HG03103 (cell line): ENCODE data around the gene ICE1.
"Not testable (repeated sequence)": the region's sequence is repeated elsewhere in the genome, so short reads cannot be mapped to it uniquely, and the experiment has no call there.

Source experiments
- ATAC-seq: cut with Tn5 transposase; IDR thresholded peaks from one replicate; pipeline ENCODE4 v1.9.1; 2021; ENCODE audit warnings: low read depth; ENCODE audit not compliant: unreplicated experiment

Gene ICE1, protein sequence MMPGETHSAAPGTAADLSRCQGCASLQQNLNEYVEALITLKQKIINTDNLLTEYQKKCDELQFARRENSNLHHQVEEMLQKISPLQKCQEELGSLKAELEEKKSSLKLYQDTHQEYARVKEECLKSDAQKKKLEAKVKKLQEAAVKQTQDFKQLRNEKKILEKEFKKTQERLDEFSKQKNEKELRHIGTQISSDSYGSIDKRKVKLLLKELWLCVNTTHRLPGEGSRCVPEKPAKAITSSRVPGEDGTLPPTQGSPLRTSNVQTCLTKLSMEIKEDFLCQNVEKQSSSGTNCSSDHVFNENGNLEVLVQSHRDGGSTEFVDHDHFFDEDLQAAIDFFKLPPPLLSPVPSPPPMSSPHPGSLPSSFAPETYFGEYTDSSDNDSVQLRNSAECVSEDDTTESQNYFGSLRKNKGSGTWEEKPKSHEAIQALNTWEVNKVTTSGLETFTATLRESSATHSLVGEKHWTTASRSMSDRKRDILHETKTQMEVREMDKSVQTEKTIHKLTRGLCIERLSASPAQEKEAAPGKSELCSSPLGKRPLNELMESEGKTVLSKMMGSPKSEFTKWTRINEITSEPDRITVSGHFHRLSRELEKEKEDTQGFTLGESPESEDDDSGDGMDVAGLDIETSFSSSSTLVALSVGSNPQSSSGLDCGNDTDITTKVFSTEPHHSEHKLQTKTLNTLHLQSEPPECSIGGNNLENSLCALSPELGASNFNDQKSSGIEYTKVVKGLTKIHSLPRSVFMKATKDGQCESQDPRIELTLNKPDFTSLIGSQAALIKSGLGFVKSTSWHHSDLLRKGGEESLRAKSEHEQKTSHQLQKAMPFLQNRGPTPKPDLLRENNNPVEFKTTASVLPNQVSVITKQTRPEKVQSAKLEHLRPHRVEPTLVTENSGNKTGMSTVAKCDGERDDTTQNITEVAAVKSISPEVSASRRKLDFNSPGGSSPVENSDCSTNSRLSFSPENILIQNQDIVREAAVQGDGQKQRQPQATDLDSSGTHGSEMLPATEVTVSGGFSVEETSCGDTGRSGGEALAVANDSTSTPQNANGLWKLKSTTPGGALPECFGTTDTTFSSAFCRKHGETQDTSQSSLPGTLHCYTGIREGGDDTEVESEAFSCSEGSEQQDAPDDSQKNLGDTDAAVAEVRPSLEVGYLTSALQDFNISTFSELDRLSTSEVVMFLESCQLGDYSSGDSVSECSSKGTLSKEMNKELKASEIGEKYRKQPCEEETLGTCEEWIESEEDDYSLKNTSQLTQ (N-terminal part only)

DNA sequence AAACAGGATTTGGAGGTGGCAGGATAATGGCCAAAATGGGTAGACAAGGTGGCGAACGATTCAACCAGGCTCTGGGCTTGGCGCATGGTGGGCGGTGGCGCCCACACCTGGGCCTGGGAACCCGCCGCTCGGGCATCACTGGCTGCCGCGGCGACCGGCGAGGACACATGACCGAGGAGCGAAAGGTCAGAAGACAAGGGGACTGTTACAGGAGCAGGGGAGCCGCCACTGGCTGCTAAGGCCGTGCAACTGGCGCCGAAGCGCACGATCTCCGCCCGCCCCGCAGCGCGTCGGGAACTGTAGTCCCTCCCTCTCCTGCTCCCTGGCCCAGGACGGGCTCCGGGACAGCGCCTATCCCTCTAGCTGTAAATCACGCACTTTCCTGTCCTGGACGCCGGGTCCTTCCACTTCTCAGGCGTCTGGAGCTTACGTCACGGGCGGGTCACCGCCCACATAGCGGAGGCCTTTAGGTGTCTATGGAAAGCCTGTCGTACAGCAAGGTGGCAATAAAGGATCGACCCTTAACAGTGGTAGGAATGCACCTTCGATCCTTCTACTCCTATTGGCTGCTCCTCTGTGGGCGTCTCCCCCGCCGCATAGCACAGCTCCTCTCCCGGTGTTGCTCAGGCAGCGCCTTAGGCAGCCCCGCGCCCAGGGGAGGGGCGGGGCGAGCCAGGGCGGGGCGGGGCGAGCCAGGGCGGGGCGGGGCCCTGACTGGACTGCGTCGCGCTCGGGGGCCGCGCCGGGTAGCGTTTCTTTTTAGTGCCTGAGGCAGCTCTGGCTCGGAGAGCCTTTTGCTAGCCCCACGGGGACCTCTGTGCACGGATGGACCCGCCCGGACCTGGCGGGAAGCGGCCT, at the start of gene ICE1:
Gene ICE1, plus strand, starts transcription at position 717 of the 858 bp plus-strand sequence. CDS start 239 bp downstream, outside the sequence.
- peak; percentile 70 for ATAC-seq

DNA sequence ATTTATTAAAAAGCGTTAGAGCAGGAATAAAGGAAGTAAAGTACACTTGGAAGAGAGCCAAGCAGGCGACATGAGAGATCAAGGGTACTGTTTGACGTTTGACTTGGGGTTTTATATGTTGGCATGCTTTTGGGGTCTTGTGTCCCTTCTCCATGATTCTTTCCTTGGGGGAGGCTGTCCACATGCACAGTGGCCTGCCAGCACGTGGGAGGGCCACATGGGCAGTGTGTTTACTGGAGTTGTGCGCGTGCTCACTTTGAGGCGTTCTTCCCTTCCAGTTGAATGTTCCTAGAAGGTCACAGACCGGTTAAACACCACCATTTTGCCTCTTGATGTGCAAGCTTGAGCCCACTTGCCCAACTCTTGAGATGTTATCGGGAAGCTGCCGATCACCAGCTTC, 49.5 kb upstream of the ICE1 start:
- ATAC-seq, result no peak

DNA sequence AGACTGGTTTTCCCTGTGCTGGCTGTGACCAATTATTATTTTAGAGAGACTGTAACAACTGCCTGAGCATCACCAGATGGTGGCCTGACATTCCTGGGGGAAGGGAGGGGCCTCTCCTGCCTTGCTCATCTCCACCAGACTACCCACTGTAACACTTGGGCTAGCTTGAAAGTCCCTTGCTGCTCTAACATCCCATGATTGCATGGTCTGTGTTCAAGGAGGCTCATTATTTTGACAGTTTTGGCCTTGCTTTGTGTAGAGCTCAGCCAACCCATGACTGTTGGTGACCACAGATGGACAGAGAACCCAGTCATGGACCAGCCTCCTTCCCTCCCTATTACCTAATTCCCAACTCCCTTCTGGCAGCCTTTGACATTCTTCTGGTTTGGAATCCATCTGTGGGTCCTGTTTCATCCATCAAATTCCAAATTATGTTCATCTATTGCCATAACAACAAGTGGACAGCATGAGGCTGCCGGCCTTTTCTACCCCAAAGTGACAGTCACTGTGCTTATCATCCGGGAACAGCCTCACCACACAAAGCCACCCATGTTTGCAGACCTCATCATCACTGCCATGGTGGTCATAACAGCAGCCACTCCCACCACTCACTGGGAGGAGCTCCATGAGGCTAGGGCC, 49.0 kb upstream of the ICE1 start:
- no peak for ATAC-seq

DNA sequence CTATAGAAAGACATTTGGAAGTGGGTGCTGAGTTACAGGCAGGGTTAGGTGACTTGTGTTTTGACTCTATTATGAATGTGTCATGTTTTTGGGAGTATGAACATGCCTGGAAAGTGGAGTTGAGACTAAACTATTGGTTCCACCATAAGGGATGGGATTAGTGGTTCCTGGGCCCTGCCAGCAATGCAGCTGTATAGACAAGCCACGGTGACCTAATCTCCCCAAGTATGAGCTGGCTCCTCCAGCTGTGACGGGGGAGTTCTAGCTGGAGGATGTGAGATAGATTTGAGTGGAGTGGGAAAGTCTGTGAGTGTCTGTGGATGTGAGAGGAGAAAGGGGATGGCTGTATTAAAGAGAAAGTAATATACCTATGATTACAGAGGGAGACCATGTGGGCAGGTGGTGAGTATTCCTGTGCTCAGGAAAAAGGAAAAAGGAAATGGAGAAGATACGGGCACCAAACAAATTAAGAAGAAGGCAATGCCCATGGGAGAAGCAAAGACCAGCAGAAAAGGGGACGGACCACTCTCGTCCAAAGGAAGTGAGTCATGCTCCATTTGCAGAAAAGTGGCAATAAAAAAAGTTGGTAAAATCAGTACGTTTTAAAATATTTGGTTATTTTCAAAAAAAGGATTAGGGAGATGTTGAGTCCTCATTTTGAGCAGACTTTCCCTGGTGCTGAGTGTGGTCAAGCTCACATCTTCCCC, 48.3 kb upstream of the ICE1 start:
- no peak for ATAC-seq

DNA sequence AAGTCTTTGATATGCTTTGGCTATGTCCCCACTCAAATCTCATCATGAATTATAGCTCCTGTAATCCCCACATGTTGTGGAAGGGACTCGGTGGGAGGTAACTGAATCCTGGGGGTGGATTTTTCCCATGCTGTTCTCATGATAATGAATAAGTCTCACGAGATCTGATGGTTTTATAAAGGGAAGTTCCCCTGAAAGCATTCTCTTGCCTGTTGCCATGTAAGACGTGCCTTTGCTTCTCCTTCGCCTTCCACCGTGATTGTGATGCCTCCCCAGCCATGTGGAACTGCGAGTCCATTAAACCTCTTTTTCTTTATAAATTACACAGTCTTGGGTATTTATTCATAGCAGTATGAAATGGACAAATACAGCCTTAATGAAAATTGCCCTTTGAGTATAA, 44.7 kb upstream of the ICE1 start:
- ATAC-seq, result no peak

DNA sequence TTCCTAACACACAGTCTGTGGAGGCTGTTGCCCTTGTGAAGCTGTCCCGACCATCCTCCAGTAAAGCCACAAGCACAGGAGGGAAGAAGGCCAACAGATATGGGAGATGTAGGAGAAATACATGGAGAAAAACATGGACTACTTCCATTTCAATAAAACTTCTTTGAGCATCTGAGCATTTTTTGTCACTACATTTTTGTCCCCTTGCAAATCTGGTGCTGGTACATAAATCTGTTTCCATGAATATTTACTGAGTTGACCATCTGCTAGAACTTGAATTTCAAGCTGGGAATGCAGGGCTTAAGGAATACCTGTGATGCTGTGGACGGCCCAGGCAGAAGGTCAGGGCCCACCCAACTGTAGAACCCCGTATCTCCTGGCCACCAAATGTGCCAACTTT, 43.9 kb upstream of the ICE1 start:
- no peak for ATAC-seq

DNA sequence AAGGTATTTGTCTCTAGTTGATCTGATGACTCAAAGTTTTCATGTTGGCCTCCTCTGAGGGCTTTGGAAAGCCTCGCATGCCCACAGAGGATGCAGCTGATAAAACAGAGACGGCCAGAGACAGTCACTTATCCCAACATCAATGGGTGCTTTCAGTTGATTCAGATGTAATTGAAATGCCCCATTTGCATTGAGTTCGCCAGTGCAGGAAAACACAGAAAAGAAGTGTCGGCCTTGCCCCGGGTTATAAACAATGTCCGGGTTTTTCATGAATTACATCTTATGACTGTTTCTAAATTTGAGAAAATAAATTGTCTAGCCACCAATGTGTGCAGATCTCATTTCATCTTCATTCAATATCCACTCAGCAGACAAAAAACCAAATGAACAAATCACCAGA, 42.2 kb upstream of the ICE1 start:
- ATAC-seq, result no peak

DNA sequence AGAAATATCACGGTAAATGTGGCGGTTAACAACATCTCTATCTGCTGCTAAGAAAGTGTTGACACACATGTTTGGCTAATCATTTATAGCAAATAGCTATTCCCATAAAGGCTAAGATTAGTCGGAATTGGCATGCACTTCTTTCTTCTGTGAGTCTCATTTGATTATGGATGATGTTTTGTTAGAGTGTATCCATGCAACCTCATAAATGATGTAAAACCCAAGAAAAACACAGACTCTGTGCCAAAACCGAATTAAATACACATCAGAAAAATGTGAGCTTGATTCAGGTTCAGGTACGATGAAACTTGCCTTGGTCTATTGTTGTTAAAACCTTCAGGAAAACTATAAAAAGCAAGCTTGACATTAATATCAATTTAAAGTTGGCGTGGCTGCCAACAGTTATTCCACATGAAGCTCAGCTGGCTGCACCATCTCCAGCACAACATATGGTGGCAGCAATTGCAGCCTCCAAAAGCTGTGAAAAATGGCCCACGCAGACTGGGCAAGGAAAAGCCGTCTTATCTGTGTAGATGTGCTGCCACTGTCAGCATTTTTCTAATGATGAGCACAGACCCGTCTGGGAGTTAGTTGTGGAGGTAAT, 41.1 kb upstream of the ICE1 start:
- ATAC-seq, result no peak

DNA sequence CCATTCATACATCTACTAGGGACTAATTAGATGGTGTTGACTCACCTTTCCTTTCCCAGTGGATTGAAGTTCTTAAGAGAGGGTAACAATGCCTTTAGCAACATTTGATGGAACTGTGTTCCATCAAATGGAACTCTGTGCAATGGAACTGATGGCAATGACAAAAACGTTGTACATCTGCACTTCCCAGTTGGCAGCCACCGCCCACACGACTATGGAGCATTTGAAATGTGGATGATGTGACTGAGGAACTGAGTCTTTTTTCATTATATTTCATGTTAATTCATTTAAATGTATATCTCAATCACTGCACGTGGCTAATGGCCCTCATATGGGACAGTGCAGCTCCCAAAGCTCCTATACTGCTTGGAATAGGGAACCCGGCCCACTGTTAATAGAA, 39.0 kb upstream of the ICE1 start:
- no peak for ATAC-seq

DNA sequence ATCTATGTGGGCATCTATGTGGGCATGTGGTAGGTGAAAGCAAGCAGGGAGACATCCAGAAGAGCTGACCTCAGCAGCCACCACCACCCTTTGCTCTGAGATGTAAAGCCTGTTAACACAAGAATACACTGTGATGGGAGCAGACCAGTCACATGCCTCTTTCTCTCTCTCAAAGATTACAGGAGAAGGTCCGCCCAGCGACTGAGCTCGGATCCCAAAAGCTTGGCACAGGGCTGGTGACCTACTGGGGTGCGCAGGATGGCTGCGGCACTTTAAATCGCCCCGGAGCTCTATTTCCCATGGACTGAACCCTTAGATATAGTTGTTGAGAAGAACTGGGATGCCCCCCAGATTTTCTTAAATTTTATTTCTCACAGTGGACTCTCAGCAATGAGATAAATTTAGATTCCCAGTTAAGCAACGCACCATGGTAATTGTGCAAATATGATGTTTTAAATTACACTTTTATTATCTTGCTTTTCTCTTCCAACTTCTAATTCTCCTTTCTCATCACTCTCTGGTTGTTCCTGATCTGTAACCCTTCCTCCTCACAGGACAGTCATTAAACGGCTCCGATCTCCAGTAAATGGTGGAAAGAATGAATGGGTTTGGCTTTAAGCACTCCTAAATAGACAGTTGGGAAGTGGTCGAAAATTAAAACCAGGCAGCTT, 37.7 kb upstream of the ICE1 start:
- ATAC-seq, result no peak

DNA sequence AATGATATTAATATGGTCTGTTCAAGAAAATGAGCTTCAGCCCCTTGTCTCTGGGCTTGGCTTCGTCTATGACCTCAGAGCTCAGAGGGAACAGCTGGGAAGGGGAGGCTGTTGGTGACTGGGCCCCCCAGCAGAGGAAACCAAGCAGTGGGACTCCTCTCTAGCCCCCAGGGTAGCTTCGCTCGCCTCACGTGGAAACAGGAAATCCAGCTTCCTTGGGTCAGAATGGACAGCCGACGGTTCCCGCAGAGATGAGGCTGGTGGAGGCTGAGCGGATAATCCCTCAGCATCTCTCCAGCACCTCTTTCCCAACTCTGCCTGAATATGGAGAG, 37.2 kb upstream of the ICE1 start:
- no peak for ATAC-seq

DNA sequence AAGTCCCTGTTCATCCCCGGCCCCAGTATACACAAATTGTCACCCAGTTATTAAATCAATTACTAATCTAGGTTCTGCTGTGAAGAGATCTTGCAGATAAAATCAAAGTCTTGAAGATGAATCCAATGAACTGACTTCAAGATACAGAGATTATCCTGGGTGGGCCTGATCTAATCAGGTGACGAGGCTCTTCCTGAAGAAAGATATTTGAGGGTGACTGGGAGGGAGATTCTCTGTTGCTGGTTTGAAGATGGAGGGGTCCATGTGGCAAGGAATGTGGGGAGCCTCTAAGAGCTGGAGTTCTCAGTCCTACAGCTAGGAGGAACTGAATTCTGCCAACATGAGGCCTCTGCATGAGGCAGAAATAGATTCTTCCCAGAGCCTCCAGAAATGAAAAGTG, 36.1 kb upstream of the ICE1 start:
- no peak for ATAC-seq

DNA sequence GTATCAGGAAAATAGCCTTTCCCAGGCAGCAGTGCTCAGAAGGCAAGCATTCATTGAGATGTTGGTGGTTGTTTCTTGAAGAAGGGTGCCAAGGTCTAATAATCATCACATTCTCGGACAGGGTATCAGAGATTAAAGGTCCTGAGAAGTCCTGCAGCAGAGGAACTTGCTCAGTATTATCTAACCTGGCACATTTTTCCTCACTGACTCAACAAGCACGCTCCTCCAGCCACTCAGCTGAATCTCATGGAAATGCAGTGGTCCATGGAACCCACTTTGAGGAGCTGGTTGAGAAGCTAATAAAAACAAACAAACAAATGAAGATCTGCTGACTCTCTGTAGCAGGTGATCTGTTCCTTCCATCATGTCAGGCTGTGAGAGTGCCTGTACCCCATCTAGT, 35.3 kb upstream of the ICE1 start:
- ATAC-seq, result no peak

DNA sequence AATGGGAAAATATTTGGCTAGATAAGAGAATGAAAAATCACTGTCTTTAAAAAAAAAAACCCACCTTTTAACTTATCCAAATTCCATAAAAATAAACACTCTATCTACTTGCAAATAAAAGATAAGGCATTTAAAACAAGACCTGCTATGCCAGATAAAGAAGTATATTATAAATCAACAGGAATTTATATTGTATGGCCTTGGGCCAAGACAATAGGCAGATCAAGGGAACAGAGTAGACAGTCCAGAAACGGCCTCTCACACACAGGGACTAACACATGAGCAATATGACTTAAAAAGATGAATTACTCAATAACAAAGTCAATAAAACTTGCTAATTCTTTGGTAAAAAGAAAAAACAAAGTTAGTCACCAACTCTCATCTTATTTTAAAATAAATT, 34.7 kb upstream of the ICE1 start:
- ATAC-seq, result no peak

DNA sequence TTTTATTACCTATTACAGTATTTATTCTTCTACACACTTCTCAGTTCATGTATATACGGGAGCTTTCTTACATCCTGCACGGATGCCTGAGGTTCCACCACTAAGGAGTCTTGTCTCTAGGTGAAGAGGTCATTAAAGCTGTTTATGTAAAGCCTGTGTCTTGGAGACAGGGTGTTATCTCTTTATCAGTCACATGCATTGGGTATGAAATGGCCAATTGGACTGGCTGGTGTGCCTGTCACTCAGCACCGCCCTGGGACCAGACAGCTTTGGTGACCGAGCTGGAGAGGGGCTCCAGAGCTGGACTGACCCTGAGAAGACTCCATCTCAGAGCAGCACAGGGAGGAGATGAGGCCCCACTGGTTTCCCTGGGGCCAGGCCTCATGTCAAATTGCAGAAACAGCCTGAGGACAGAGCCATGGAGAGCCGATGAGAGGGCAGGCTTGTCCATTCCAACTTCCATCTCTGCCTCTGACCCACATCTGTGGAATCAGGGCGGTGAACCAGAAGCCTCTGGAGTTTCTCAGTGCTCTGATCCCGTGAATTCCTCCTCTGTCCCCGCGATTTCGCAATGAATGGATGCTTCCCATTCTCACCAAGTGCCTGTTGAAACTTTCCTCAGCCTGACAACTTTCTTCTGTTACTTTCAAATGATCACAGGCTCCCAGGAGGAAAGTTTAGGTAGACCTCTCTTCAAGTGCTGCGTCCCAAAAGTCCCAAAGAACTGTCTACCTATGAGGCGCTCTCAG, 32.2 kb upstream of the ICE1 start:
- ATAC-seq, result not testable (repeated sequence)

DNA sequence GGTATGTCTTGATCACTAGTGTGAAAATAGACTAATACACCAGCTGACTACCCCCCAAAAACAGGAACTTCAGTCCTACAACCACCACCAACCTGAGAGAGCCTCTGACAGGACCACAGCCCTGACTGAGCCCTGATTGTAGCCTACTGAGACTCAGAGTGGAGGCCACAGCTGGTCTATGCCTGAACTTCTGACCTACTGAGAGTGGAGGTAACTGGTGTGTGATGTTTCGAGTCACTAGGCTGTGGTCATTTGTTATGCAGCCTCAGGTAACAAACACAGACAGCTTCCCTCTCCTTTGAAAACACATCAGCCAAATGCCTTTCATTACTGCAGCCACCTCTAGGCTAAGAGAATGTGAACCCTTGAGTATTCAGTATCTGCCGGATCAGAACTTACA, 30.0 kb upstream of the ICE1 start:
- not testable (repeated sequence) for ATAC-seq

DNA sequence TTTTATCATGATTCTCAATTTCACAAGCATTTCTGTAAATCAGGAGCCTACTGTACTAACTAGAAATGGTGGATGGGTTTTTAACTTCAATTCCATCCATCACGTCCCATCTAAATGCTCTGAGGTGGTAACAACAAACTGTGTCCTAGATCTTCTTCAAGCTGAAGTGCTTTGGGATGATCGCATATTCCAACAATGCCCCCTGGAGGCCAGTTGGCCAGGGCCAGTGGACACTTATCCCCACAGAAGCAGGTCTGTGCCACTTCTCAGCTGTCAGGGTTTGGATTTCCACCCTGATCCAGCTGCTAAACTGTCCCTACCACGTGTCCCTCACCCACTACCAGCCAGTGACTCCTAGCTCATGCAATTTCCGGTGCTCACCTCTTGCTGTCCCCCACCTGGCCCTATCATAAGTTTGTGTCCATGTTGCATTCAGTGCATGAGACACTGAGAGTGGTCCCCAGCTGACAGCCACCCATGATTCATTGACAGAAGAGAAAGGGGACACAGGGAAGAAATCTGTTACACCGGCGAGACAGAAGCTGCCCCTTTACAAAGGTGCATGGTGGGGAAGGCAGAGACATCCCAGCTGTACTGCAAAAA, 28.0 kb upstream of the ICE1 start:
- ATAC-seq, result not testable (repeated sequence)
